Suppressor macrophage (primary cell): ENCODE measurements around the gene NPY4R.
"Not testable (repeated sequence)": the region's sequence is repeated elsewhere in the genome, so short reads cannot be mapped to it uniquely, and the experiment has no call there.

Experiments
- DNase-seq, 4 experiments: peaks; one replicate each; pipeline ENCODE4 v3.0.0-alpha.2; 2020 to 2022

Gene NPY4R

DNA sequence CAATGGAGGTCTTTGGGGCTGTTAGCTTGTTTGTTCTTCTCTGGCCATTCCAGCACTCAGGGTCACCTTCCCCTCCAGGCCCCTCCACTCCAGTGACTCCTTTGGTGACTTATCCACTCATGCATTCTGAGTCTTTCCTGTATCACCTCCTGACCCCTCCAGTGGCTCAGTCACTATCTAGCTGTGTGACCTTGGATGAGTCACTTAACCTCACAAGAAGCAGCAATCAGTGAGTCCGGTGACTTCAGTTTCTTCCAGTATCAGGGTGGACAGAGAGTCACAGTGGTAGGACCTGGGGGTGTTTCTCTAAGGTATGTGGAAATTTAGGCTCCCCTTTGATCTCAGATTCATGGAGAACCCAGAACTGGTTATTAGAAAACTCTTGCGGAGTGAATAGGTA lies 9.8 kb downstream of the NPY4R start:
- DNase-seq: not testable (repeated sequence)

- not testable (repeated sequence) for DNase-seq
These were observed 14.4 kb downstream of the NPY4R start for GRCh38 chr10:46451365-46451764.

DNA sequence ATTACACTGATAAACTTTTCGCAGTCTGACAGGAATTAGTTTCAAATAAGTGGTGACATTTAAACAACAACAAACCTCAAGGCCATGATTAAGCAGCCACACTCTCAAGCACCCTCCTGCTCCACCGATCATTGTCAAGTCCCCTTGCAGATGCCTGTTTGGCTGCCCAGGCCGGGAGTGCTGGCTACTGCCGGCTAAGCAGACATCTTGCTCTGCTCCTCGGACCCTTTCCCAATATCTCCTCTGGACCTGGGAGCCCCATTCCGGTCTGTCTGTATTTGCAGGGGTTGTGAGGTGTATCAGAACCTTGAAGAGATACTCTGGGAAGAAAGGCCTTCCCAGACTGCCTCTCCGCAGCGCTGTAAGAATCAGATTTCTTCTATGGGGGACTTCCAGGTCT lies 14.9 kb downstream of the NPY4R start:
- DNase-seq: not testable (repeated sequence)

DNA sequence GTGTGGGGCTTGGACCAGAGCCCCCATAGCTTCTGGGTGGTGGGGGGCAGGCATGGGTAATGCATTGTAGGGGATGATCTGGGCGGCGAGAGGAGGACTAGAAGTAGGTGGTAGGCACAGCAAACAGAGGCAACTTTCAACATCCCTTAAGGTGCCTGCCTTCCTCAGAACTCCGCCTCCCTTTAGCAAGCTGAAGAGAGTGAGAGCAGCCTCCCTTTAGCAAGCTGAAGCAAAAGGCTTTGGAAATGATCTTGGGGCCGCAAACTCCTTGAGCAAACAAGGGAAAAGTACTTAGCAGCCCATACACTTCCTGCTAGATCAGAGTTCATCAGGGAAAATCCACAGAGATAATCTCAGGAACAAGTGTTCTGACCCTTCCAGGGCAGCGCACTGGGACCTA lies 18.3 kb downstream of the NPY4R start:
- not testable (repeated sequence) for DNase-seq

DNA sequence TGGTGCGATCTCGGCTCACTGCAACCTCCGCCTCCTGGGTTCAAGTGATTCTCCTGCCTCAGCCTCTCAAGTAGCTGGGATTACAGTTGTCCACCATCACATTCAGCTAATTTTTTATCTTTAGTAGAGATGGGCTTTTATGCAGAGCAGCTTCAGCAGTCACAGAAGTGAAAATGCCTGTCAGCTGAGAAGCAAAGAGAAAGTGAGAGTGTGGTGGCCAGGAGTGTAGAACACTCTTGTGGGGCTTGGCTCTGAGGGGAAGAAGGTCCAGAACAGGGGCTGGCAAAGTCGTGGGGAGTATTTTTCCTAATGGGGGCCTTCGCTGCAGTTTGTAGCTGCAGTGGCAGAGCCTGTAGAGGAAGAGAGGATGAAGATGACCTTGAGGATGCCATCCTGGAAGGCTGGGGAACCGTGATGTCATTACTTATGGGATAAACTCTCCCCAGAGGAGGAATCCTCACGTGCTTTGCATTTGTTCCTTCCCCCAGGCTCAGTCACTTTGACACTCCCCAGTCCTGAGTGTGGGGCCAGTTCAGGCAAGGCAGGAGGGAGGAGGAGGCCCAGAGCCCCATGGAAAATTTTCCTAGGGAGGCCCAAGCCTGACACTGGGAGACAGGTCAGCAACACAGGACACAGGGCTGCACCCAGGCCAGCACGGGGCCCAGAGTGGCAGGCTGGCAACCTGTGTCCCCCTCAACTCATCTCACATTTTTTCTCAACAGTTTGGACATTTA lies 20.2 kb downstream of the NPY4R start:
- DNase-seq: not testable (repeated sequence)

DNA sequence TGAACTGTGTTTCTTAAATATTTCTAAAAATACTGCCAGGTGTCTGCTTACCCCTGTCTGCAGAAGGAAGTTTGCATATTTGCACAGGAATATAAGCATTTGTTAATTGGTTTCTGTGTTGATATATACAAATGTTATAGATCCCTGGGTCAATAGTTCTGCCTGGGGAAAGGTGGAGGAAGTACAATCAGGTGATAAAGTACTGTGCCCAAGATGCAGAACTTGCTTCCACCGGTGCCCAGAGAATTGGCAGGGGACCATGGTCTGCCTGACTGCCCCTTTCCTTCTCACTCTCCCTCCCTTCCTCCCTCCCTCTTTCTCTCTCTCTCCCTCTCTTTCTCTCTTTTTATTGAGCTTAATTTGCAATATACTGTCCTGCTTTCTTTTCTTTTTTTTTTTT lies 22.3 kb downstream of the NPY4R start:
- DNase-seq: not testable (repeated sequence)

DNA sequence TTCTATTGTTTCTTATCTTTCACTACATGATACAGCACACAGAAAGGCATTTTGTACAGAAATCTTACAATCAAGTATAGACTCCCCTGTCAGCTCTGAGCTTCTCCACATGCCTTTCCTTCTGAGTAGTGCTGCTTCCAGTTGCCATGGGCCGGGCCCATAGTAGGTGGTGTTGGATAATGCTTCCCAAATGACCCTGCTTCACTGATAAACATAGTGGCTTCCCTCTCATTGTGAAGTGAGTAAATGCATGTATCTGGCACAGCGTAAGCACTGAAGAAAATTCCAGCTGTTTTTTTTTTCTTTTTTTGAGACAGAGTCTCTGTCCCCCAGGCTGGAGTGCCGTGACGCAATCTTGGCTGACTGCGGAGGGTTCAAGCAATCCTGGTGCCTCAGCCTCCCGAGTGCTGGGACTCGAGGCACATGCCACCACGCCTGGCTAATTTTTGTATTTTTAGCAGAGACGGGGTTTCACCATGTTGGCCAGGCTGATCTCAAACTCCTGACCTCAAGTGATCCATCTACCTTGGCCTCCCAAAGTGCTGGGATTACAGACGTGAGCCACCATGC lies 23.0 kb downstream of the NPY4R start:
- not testable (repeated sequence) for DNase-seq

DNA sequence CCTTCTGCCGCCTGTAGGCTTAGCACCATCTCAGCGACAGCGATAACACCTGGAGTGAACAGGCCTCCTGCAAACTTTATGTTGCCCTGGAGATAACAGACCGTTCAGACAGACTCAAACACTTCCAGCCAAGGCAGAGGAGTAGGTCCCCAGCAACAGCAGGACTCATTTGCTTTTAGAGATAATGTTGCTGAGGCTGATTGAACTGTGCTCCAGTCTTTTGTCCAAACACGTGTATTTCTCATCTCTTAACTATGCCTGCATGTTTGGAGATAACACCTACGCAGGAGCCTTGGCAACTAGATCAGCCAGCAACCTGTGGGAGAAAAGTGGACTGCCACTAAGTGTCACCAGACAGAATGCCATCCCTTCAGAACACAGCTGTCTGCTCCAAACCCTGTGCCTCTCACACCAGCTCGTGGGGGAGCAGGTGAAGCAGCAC lies 23.9 kb downstream of the NPY4R start:
- DNase-seq: peak in 1 of 4 experiments; percentile 1

- DNase-seq: not testable (repeated sequence)
These were observed 24.8 kb downstream of the NPY4R start for GRCh38 chr10:46440942-46441341.

DNA sequence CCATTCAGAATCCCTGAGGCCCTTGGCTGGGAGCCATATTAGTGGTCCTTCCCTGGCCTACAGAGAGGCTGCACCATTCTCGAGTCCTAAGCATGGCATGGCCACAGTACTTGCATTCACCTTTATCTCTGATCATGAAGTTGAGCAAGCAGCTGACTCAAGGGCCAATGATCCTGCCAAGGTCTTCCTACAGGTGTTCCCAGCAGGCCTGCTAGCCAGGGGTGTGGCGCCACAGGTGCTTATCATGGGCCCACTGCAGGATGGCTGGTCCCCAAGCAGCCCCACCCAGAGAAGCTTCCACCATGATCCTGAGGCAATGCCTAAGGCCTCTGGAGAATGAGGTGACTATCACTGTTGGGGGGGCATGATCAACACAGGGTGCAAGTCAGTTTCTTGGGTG lies 42.2 kb downstream of the NPY4R start:
- not testable (repeated sequence) for DNase-seq

GRCh38 chr10:46419570-46420379 lies 46.0 kb downstream of the NPY4R start:
- not testable (repeated sequence) for DNase-seq

- DNase-seq: not testable (repeated sequence)
These were observed 47.5 kb downstream of the NPY4R start for GRCh38 chr10:46418283-46418682.

DNA sequence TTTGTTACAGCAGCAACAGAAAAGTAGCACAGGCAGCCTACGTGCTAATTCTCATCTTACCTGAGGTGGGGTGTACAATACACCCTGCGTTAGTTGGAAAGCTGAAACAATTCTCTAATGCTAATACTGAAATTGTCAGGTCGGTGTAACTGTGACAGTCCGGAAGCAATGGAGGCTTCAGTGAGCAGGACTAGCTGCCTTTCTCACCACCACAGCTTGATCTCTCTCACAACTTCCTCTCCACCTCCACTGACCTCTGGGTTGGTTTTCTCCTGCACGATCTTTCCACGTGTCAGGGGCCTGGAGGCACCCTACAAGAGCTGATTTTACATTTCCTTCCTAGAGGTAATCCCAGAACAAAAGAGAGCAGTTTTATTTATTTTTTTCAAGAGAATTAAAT lies 50.5 kb downstream of the NPY4R start:
- not testable (repeated sequence) for DNase-seq

DNA sequence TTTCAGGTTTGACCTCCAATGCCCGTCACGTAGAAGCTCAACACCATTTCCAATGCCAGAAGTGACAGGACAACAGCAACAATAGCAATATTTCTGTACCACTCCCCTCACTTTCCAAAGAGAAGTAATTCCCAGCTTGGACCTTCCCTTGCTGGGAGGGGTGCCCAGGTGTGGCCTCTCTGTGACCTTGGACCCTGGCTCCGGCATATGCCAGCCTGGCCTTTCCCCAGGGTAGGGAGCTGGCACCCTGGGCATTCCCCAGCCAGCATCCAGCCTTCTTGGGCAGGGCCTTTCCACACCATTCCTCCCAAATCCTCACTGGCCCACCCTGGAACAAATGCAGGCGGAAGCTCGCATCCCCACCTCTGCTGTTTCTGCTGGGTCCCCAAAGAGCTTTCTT lies 53.1 kb downstream of the NPY4R start:
- DNase-seq: not testable (repeated sequence)

DNA sequence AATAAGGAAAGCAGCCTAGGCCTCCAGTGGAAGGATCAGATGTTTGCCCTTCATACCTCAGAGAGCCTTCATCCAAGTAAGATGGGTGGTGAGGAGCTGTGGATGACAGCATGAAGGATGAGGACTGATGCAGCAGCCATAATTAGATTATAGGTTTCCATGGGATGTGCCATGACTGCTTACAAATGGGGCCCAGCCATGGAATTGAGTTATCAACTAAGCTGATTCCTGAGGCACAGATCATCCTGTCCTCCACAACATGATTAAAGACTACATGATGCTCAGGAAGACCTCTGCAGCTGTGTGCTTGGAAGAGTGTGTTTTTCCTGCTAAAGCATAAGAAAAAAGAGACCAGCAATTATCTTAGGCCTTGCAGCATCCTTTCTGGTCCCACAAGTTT lies 54.6 kb downstream of the NPY4R start:
- not testable (repeated sequence) for DNase-seq
